Epithelial cell of umbilical artery (primary cell): ENCODE measurements around the gene UPK2. TPM values are rescaled to one million over a fixed set of nuclear protein-coding genes. Genes with fewer than 3 reads are reported as not detected.

Experiments used
- total RNA-seq: library from RNA; depleted of rRNA; stranded (reverse); fragments of >200 nt; gene quantifications from 2 replicates; pipeline ENCODE4 v1.2.3, GENCODE V29; 2014

The UPK2 gene
- total RNA-seq: not detected in 2 replicates

DNA sequence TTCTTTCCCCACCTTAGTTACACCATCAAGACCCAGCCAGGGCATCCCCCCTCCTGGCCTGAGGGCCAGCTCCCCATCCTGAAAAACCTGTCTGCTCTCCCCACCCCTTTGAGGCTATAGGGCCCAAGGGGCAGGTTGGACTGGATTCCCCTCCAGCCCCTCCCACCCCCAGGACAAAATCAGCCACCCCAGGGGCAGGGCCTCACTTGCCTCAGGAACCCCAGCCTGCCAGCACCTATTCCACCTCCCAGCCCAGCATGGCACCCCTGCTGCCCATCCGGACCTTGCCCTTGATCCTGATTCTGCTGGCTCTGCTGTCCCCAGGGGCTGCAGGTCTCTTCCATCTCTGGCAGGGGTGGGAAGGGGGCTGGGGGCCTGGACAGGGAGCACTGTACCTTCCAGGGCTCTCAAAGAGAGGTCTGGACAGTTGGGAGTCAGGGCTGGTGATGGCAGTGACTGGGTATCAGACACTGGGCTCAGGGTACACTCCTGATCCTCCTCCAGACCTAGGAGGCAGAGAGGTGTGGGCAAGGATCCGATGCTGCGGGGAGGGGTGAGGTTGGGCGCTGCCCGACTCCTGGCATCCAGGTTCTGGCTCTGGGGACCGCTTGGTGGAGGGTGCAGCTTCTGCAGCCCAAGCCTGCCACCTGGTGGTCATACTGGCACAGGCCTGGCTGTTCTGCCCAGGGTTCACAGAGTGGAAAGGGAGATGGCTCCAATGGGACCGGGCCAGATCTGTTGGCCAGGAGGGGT, at the start of gene UPK2:
Gene UPK2, plus strand, starts transcription at position 205 of the 753 bp plus-strand sequence. Its CDS starts 53 bp downstream, at position 258.

GRCh38 chr11:118971646-118972045, 15.5 kb downstream of the UPK2 start, which contains the start of gene FOXR1:
TSS of gene FOXR1 (plus strand) at chr11:118971761. CDS start at chr11:118971932, 171 bp downstream.

GRCh38 chr11:118997627-118998387, 41.7 kb downstream of the UPK2 start, which contains the start of gene CENATAC:
TSS of gene CENATAC (plus strand) at chr11:118998138. CDS start at chr11:118998198, 60 bp downstream.

Other genes starting within 250 kb of the UPK2 start
- gene DDX6, start 165.1 kb upstream of the UPK2 start, total RNA-seq: 116 and 169 TPM in 2 replicates
- gene CXCR5, start 72.4 kb upstream of the UPK2 start, total RNA-seq: not detected in 2 replicates
- gene BCL9L, start 30.4 kb upstream of the UPK2 start, total RNA-seq: 5.0 and 10.7 TPM in 2 replicates
- not detected in 2 replicates for gene FOXR1, start 15.5 kb downstream of the UPK2 start, total RNA-seq
- 8.8 and 20.8 TPM in 2 replicates for gene CENATAC, start 41.8 kb downstream of the UPK2 start, total RNA-seq
- 761 and 2,413 TPM in 2 replicates for gene RPS25, start 62.0 kb downstream of the UPK2 start, total RNA-seq
- gene TRAPPC4, start 62.5 kb downstream of the UPK2 start, total RNA-seq: 81.5 and 160 TPM in 2 replicates
- 14.1 and 18.5 TPM in 2 replicates for gene SLC37A4, start 74.6 kb downstream of the UPK2 start, total RNA-seq
- 235 and 332 TPM in 2 replicates for gene HYOU1, start 100.9 kb downstream of the UPK2 start, total RNA-seq
- gene VPS11, start 111.5 kb downstream of the UPK2 start, total RNA-seq: 18.5 and 20.2 TPM in 2 replicates
- 6.5 and 13.2 TPM in 2 replicates for gene HMBS, start 128.6 kb downstream of the UPK2 start, total RNA-seq
- 16.9 and 30.7 TPM in 2 replicates for gene DPAGT1, start 145.6 kb downstream of the UPK2 start, total RNA-seq
- 1.8 and 2.9 TPM in 2 replicates for gene C2CD2L, start 151.0 kb downstream of the UPK2 start, total RNA-seq
- 11.7 and 17.3 TPM in 2 replicates for gene HINFP, start 165.3 kb downstream of the UPK2 start, total RNA-seq
- gene ABCG4, start 192.8 kb downstream of the UPK2 start, total RNA-seq: 0.15 and 0.32 TPM in 2 replicates
- gene NLRX1, start 212.4 kb downstream of the UPK2 start, total RNA-seq: 10.5 and 14.6 TPM in 2 replicates
- gene NHERF4, start 229.2 kb downstream of the UPK2 start, total RNA-seq: not detected in 2 replicates